GM12892 (cell line): Measurements from ENCODE around the gene TPRKB.

Source experiments
- POLR2A ChIP-seq: IDR thresholded peaks from 2 replicates; pipeline ENCODE4 v1.6.1; 2011; ENCODE audit warnings: low read depth, low read length, control low read depth
- POLR2AphosphoS5 ChIP-seq: IDR thresholded peaks from 2 replicates; pipeline ENCODE4 v1.6.1; 2011; ENCODE audit warnings: low read depth, low read length, control low read depth
- TAF1 ChIP-seq: IDR thresholded peaks from 2 replicates; pipeline ENCODE4 v1.6.1; 2011; ENCODE audit warnings: low read depth, mild to moderate bottlenecking, control low read depth, low read length, borderline replicate concordance

DNA sequence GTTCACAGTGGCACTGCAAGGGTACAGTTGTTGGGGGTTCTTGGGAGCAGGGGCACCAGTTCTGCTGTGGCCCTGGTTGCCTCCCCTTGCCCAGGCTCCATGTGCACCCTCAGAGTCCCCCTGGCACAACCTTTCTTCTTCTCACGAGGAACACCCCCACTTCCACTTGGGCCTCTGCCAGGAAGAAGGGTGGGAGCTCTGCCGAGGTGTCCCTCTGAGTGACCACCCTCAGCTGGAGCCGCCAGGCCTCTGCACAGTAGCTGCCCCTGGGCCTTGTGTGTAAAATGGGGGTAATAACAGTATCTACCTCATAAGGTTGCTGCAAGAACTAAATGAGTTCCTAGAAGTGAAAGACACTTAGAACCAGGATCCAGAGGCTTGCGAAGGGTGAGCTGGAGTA is 8.4 kb downstream of the TPRKB start:
- TF ChIP-seq POLR2A (no peak), POLR2AphosphoS5 (no peak), TAF1 (no peak)
